SH-SY5Y (cell line): Measurements from ENCODE around the gene KNOP1.

ENCODE experiments used
- GATA2 ChIP-seq: IDR thresholded peaks from 2 replicates; pipeline ENCODE4 v1.6.1; 2011; ENCODE audit warnings: mild to moderate bottlenecking, low read depth, low read length
- GATA3 ChIP-seq: IDR thresholded peaks from 2 replicates; pipeline ENCODE4 v1.6.1; 2011; ENCODE audit warnings: low read depth, mild to moderate bottlenecking, low read length, moderate library complexity

DNA sequence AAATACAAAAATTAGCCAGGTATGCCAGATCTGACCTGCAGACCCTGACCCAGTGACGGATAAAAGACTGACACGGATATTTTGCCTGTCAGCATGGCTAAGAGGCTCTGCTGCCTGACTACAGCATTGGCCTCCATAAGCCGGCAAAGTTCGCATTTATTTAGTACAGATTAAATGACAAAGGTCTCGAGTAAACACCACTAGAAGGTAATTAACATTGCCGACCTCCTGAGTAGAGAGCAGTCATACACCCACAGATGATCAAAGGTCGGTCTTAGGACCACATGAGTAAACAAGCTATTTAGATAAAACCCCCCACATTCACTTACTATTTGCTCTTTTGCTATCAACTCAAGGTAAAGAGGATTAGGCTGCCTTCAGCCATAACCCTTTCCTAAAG, 55.7 kb downstream of the KNOP1 start:
- TF ChIP-seq GATA3 (no peak), GATA2 (no peak)
